ENCODE data around the gene NDFIP1.
"Not testable (repeated sequence)": the region's sequence is repeated elsewhere in the genome, so short reads cannot be mapped to it uniquely, and the experiment has no call there.

NDFIP1 gene

GRCh38 chr5:142120247-142120935 is 11.8 kb downstream of the NDFIP1 start:
- DNase-seq, result no peak

GRCh38 chr5:142122121-142122520 is 13.5 kb downstream of the NDFIP1 start:
- no peak for DNase-seq

DNA sequence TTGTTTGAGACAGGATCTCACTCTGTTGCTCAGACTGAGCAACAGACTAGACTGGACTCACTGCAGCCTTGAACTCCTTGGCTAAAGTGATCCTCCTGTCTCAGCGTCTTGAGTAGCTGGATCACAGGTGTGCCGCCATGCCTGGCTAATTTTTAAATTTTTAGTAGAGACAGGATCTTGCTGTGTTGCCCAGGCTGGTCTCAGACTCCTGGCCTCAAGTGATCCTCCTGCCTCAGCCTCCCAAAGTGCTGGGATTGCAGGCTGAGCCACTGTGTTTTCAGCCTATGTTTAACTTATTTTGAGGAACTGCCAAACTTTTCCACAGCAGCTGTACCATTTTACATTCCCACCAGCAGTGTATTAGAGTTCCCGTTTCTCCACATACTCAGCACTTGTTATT is 16.8 kb downstream of the NDFIP1 start:
- no peak for DNase-seq

DNA sequence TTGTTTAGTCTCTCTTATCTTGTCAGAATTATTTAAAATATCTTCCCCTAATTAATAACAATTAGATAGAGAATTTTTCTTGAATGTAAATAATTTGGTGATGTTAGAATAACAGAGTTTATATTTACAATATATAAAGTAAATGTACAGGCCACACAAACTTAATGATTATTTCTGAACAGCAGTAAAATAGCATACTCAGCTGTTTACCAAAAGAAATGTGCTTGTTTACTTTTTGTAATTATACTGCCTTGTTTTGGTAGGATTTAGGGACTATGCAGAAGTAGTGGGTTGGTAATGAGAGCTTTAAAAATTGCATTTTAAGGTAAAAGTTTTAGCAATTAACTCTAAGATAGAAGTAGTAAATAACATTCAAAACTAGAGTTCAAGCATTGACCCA is 17.4 kb downstream of the NDFIP1 start:
- DNase-seq, result no peak

GRCh38 chr5:142128675-142129208 is 20.2 kb downstream of the NDFIP1 start:
- no peak for DNase-seq

GRCh38 chr5:142129446-142130066 is 21.0 kb downstream of the NDFIP1 start:
- no peak for DNase-seq

- DNase-seq, result no peak
These were observed 22.8 kb downstream of the NDFIP1 start for GRCh38 chr5:142131394-142131793.

DNA sequence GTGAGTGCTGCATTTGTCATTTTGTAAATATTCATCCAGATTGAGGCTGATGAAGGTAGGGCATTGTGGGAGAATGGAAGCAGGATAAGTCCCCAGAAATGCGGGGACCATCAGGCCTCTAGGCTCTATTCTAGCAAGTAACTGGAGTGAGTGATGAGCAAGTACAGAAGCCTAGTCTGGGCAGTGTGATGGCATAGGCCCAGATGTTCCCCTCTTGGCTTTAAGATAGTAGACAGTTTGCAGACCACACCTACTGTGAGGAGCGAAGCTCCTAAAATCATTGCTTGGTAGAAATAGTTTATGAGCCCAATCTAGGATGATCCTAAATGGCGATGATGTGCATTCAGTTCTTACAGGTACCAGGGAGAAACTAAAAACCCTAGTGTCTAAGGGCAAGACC is 24.3 kb downstream of the NDFIP1 start:
- no peak for DNase-seq

DNA sequence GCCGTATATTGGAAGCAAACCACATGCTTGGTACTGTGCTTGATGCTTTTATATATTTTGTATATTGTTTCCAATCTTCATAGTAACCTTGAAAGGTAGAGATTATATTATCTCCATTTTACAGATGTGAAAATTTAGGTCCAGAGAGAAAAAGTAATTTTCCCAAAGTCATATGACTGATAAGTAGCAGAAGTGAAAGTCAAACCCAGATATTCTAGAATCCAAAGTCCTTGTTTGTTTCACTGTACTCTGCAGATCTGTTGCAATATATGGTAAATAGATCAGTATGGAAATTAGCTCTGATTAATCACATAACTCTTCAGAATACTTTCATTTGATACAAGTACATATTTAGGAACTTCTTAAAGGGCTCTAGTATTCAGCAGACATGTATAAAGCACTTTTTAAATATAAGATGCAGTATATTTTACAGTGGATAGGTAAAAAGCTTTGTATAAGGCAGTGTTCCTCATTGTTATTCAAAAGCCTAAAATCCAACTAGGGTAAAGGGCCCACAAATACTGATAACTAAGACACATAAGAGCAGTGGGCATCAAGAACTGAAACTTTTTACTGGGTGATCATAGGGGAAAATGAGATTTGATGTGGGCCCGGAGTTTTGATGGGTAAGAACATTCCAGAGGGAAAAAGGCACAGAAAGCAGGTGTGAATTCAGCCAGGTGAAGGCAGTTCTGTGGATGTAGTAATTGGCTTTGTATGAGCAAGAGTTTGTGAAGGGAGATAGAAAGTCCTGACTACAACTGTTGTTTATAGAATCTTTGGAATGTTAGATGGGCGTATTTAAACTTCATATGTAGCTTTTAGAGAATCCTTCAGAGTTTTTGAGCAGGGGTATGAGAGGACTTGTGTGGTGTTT is 25.0 kb downstream of the NDFIP1 start:
- peak; percentile 28 to 37 for DNase-seq

DNA sequence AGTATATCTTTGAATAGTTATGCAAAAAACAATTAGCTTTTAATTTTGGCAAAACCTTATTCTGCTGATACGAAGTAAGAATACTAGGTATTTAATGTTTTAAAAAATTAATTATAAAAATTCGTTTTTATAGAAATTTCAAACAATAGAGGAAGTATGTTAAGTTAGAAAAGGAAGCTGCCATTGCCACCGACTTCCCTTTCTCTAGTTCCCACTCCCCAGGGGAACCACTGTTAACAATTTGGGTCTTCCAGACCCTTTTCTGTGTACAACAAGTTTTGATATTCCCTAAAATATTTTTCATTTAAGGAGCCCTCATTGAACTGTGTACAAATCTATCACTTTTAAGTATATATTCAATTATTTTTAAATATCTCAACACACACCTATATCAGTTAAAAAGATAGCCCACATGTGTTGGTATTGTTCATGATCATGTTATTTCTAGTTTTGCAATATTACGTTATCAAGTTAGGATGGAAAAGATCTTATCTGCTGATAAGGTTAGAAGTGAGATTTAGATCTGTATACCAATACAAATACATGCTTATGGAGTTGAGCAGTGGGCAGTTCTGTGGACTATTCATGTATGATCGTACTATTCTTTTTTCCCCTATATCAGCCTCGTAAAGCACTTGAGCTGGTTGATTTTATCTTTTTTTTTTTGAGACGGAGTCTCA is 25.9 kb downstream of the NDFIP1 start:
- peak; percentile 20 to 39 for DNase-seq

- no peak for DNase-seq
These were observed 32.9 kb downstream of the NDFIP1 start for GRCh38 chr5:142141463-142141862.

DNA sequence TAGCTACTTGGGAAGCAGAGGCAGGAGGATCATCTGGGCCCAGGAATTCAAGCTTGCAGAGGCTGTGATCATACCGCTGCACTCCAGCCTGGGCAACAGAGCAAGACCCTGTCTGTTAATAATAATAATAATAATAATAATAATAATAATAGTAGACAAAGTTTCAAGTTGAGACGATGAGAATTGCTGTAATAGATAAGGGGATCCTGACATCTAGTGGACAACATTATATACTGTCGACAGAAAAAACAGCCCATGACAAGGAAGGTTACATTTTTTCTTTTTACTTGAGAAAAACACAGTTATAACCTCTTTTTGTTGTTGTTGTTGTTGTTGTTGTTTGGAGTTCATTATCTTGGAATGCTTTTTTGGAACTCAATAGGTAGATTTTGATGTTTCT is 35.3 kb downstream of the NDFIP1 start:
- peak; percentile 25 to 68 for DNase-seq

- peak; percentile 39 to 74 for DNase-seq
These were observed 36.7 kb downstream of the NDFIP1 start for GRCh38 chr5:142145106-142145900.

DNA sequence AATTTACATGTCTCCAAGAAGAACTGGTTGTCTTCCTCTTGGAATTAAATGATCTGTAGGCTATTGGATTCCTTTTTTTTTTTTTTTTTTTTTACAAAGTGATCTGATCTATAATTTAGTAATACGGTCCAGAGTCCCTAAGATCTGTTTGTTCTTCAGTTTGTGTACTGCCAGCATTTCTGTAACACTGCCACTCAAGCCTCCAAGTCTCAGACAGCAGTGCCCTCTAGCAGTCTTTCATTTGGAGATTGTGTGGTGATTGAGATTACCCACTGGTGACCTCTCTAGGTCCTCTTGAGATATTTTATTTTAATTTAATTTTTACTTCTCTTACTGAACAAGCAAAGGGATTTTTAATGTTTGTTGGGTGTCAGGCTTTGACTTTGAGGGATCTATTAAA is 40.8 kb downstream of the NDFIP1 start:
- DNase-seq, result no peak

DNA sequence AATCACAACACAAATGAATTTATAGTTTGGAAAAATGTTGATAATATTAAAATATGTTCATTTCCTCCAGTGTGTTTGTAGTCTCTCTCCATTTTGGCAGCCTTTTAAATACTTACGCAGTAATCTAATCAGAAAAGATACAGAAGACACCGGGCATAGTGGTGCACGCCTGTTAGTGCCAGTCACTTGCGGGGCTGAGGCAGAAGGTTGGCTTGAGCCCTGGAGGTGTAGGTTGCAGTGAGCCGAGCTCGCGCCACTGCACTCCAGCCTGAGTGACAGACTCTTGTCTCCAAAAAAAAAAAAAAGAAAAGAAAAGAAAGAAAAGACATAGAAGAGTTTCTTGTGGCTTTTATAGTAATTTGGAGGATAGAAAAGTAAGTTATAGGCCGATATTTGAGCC is 41.9 kb downstream of the NDFIP1 start:
- no peak for DNase-seq

GRCh38 chr5:142151436-142152383 is 43.1 kb downstream of the NDFIP1 start:
- DNase-seq, result peak; percentile 30 to 83

DNA sequence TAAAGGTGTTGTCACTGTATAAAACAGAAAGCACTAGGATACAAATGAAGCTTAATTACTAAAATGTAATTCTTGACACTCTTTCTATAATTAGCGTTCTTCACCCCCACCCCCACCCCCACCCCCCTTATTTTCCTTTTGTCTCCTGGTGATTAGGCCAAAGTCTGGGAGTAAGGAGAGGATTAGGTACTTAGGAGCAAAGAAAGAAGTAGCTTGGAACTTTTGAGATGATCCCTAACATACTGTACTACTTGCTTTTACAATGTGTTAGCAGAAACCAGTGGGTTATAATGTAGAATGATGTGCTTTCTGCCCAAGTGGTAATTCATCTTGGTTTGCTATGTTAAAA is 43.8 kb downstream of the NDFIP1 start:
- no peak for DNase-seq

DNA sequence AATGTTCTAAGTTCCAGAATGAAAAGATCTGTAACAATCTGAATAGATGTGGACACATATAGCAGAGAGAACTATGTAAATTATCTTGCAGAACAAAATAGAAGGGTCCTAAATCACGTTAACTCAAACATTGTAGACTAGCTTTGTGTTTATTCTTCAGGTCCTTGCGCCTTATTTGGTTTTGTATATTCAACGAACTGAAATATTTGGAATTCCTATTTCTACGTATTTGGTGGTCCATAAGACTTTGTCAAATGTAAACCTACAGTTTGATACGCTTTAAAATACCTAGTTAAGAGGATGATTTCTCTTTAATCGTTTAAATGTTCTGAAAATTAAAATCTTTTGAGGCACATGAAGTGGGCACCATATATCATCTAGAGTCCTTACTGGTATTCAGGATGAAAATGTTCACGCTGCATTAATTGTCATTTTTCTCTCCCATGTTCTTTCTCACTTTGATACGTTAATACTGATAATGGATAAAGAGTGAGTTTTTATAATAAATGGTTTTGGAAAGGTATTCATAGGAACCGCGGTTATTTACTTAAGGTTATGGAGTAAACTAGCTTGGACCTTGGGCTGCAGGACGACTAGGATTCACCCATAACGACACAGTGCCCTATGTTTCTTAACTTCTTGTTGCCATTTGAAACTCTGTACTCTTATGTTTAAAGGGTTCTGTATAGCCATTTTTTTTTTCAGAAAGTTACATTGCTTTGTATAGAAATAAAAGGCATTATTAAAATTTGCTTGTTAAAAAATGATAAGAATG is 45.3 kb downstream of the NDFIP1 start:
- DNase-seq, result no peak

- not testable (repeated sequence) for DNase-seq
These were observed 45.9 kb downstream of the NDFIP1 start for GRCh38 chr5:142154449-142154841.

GRCh38 chr5:142156839-142157463 is 48.4 kb downstream of the NDFIP1 start:
- peak; percentile 38 to 45 for DNase-seq

All from inflammatory macrophage treated with lipopolysaccharide for 1 hour (primary cell).